Panc1 (cell line): Measurements from ENCODE around the gene CFAP299. TPM values are rescaled to one million over a fixed set of nuclear protein-coding genes. Genes with fewer than 3 reads are reported as not detected.

Experiments used
- ATAC-seq: fragments of 200-7000 bp; cut with Tn5 transposase; 2 replicates; pipeline ENCODE4 v1.9.1; 2020; ENCODE audit warnings: mild to moderate bottlenecking, moderate library complexity
- BruUV-seq: library from RNA; stranded (reverse); fragments of 400-500 nt; replicated peaks from 2 replicates; lab custom pipeline; 2021; lab: Mats Ljungman, UMichigan
- CTCF ChIA-PET: fragments of 300-600 bp; sonication (Branson Sonifier 250); formaldehyde crosslinking; loops from one replicate; lab custom pipeline; 2022; ENCODE audit warnings: antibody characterized with exemption; lab: Charles Lee
- POLR2A ChIA-PET: fragments of 300-600 bp; sonication (Branson Sonifier 250); formaldehyde crosslinking; loops from one replicate; lab custom pipeline; 2022; ENCODE audit warnings: antibody characterized with exemption; lab: Charles Lee
- DNase-seq: peaks from one replicate; pipeline ENCODE4 v3.0.0-alpha.2; 2010; ENCODE audit warnings: low read depth, low spot score
- H3K27ac ChIP-seq: 2 replicates; pipeline ENCODE4 v1.5.1; 2011; ENCODE audit warnings: mild to moderate bottlenecking, low read length, inconsistent platforms
- H3K27me3 ChIP-seq: fragments of 200-500 bp; sonication (Bioruptor generic); 2 replicates; pipeline ENCODE4 v1.6.0; 2014; ENCODE audit warnings: low read length, inconsistent platforms; ENCODE audit not compliant: control insufficient read depth, insufficient read depth
- H3K36me3 ChIP-seq: fragments of 200-500 bp; sonication (Bioruptor generic); 2 replicates; pipeline ENCODE4 v1.5.1; 2014; ENCODE audit warnings: inconsistent platforms, mild to moderate bottlenecking, low read length, moderate library complexity; ENCODE audit not compliant: control insufficient read depth, insufficient read depth
- H3K4me1 ChIP-seq: 2 replicates; pipeline ENCODE4 v1.5.1; 2011; ENCODE audit warnings: inconsistent platforms, mild to moderate bottlenecking, low read length, moderate library complexity; ENCODE audit not compliant: control insufficient read depth, insufficient read depth
- H3K4me3 ChIP-seq, 2 experiments: 2 replicates each; pipeline ENCODE4 v1.5.1; 2011 to 2012; ENCODE audit warnings: low read depth in 2 of 2, low read length in 2 of 2, mild to moderate bottlenecking in 2 of 2, inconsistent platforms in 1 of 2, moderate library complexity in 1 of 2
- H3K9me3 ChIP-seq: fragments of 200-500 bp; sonication (Bioruptor generic); 2 replicates; pipeline ENCODE4 v1.5.1; 2014; ENCODE audit warnings: low read depth, mild to moderate bottlenecking, inconsistent platforms, low read length, moderate library complexity; ENCODE audit not compliant: control insufficient read depth, insufficient read depth
- CTCF ChIP-seq: fragments of 450-650 bp; IDR thresholded peaks from 2 replicates; pipeline ENCODE4 v1.5.1; 2017; ENCODE audit warnings: mild to moderate bottlenecking
- POLR2AphosphoS5 ChIP-seq: IDR thresholded peaks from 2 replicates; pipeline ENCODE4 v1.6.1; 2012; ENCODE audit warnings: mild to moderate bottlenecking, low read depth, low read length, moderate library complexity
- REST ChIP-seq, 2 experiments: IDR thresholded peaks; 2 replicates each; pipeline ENCODE4 v1.6.1; 2011 to 2012; ENCODE audit warnings: low read depth in 2 of 2, control low read depth in 1 of 2, low read length in 1 of 2, mild to moderate bottlenecking in 1 of 2, moderate library complexity in 1 of 2; ENCODE audit not compliant: insufficient read depth in 1 of 2
- SIN3A ChIP-seq: IDR thresholded peaks from 2 replicates; pipeline ENCODE4 v1.6.1; 2012; ENCODE audit warnings: low read depth, mild to moderate bottlenecking, low read length, moderate library complexity, borderline replicate concordance; ENCODE audit not compliant: insufficient read depth
- TCF7L2 ChIP-seq: IDR thresholded peaks from 2 replicates; pipeline ENCODE4 v1.6.1; 2011; ENCODE audit warnings: mild to moderate bottlenecking, low read depth, low read length, inconsistent platforms
- in situ Hi-C: cut with HindIII; loops from 2 replicates; pipeline ENCODE4 v1.10.0; 2016; ENCODE audit warnings: low sequenced_read_pairs, low pct_unique_long_range_greater_than_20kb
- intact Hi-C: fragments of 100-400 bp; cut with micrococcal nuclease; formaldehyde crosslinking; loops from one replicate; pipeline ENCODE4 v1.10.0; 2022; ENCODE audit not compliant: unreplicated experiment
- total RNA-seq: library from RNA; stranded (reverse); gene quantifications from one replicate; pipeline ENCODE4 v1.2.1, GENCODE V29; 2021; ENCODE audit not compliant: unreplicated experiment

The CFAP299 gene
- total RNA-seq, 1 experiment from 2014 or later: not detected

GRCh38 chr4:80475236-80475635 lies 139.7 kb downstream of the CFAP299 start:
- no peaks in the 10 kb centered on the region for H3K27me3 ChIP-seq
- TF ChIP-seq CTCF: no peak
- no peak for TF ChIP-seq SIN3A
- no peak for TF ChIP-seq POLR2AphosphoS5
- no peak for TF ChIP-seq REST (IDR thresholded peaks at IDR 0.05; ENCODE audit: insufficient read depth in 1 of 2, low read depth in 2 of 2, low read length in 1 of 2)
- no peak for TF ChIP-seq TCF7L2
- H3K9me3 ChIP-seq: no peaks in the 10 kb centered on the region
- in situ Hi-C loops: no loop called here
- no TSS peak for BruUV-seq
- H3K4me1 ChIP-seq: no peaks in the 10 kb centered on the region
- ChIA-PET POLR2A (no interaction called here), CTCF (no interaction called here)
- no peak for DNase-seq
- ATAC-seq: no peak
- intact Hi-C loops: no loop called here
- H3K36me3 ChIP-seq: no peaks in the 10 kb centered on the region
- no peak overlapping the region for H3K27ac ChIP-seq
- H3K4me3 ChIP-seq: no peak overlapping the region

GRCh38 chr4:80475798-80476197 lies 140.3 kb downstream of the CFAP299 start:
- Histone ChIP-seq H3K4me1 (no peaks in the 10 kb centered on the region), H3K4me3 (no peak overlapping the region), H3K27ac (no peak overlapping the region), H3K27me3 (no peaks in the 10 kb centered on the region), H3K9me3 (no peaks in the 10 kb centered on the region), H3K36me3 (no peaks in the 10 kb centered on the region)
- intact Hi-C loops (no loop called here), in situ Hi-C loops (no loop called here)
- DNase-seq (no peak), ATAC-seq (no peak)
- POLR2A ChIA-PET: no interaction called here
- BruUV-seq: no TSS peak
- CTCF ChIA-PET: no interaction called here
- TF ChIP-seq SIN3A: no peak
- TF ChIP-seq CTCF: no peak
- no peak for TF ChIP-seq POLR2AphosphoS5
- TF ChIP-seq REST (IDR thresholded peaks at IDR 0.05; ENCODE audit: insufficient read depth in 1 of 2, low read depth in 2 of 2, low read length in 1 of 2): no peak
- TF ChIP-seq TCF7L2: no peak
